Testis (tissue), 2 donors: ENCODE data around the gene PCBP4.

Experiments
- CTCF ChIP-seq, 3 experiments: fragments of 450-650 bp in 2 of 3; fragments of 200-600 bp in 1 of 3; sonication (generic) in 1 of 3; IDR thresholded peaks; one replicate each; pipeline ENCODE4 v1.5.1; 2016 to 2019; ENCODE audit warnings: antibody characterized with exemption in 3 of 3, mild to moderate bottlenecking in 2 of 3, moderate library complexity in 1 of 3
- POLR2A ChIP-seq: fragments of 450-650 bp; IDR thresholded peaks from one replicate; pipeline ENCODE4 v1.6.1; 2017; ENCODE audit warnings: antibody characterized with exemption, mild to moderate bottlenecking, moderate library complexity

GRCh38 chr3:51977446-51978142 lies 10.3 kb upstream of the PCBP4 start:
- TF ChIP-seq CTCF (IDR thresholded peaks at IDR 0.05) (no peak), POLR2A (no peak)
